Ovary (tissue), 3 donors: ENCODE data around the gene TNFRSF4.

Source experiments
- CTCF ChIP-seq, 3 donors: fragments of 450-650 bp in 2 of 3; fragments of 200-600 bp in 1 of 3; IDR thresholded peaks; one replicate each; pipeline versions ENCODE4 v1.5.1 to v1.8.0; 2016 to 2022; ENCODE audit warnings: antibody characterized with exemption in 3 of 3, mild to moderate bottlenecking in 1 of 3
- EP300 ChIP-seq: sonication (generic); formaldehyde crosslinking; IDR thresholded peaks from one replicate; pipeline ENCODE4 v1.6.1; 2017; ENCODE audit warnings: antibody characterized with exemption
- POLR2A ChIP-seq: fragments of 450-650 bp; IDR thresholded peaks from one replicate; pipeline ENCODE4 v1.6.1; 2017; ENCODE audit warnings: antibody characterized with exemption, mild to moderate bottlenecking, moderate library complexity
- donor health status: DM: no; HTN: no; CAD: no.

GRCh38 chr1:1187938-1188337, 26.0 kb downstream of the TNFRSF4 start:
- no peak for TF ChIP-seq CTCF (IDR thresholded peaks at IDR 0.05)
- TF ChIP-seq POLR2A, result no peak
- no peak for TF ChIP-seq EP300
